ENCODE results near the gene FKBP9.

- TF ChIP-seq TAF1 (IDR thresholded peaks at IDR 0.05; ENCODE audit: low read depth) (no peak), REST (IDR thresholded peaks at IDR 0.05; ENCODE audit: borderline replicate concordance) (no peak), POLR2AphosphoS5 (IDR thresholded peaks at IDR 0.05) (no peak), EZH2 (IDR thresholded peaks at IDR 0.05; ENCODE audit: borderline replicate concordance, insufficient read depth, low read length, poor library complexity, severe bottlenecking) (no peak), RAD21 (conservative IDR thresholded peaks at IDR 0.05) (no peak)
- TF ChIP-seq, protein P1, sequence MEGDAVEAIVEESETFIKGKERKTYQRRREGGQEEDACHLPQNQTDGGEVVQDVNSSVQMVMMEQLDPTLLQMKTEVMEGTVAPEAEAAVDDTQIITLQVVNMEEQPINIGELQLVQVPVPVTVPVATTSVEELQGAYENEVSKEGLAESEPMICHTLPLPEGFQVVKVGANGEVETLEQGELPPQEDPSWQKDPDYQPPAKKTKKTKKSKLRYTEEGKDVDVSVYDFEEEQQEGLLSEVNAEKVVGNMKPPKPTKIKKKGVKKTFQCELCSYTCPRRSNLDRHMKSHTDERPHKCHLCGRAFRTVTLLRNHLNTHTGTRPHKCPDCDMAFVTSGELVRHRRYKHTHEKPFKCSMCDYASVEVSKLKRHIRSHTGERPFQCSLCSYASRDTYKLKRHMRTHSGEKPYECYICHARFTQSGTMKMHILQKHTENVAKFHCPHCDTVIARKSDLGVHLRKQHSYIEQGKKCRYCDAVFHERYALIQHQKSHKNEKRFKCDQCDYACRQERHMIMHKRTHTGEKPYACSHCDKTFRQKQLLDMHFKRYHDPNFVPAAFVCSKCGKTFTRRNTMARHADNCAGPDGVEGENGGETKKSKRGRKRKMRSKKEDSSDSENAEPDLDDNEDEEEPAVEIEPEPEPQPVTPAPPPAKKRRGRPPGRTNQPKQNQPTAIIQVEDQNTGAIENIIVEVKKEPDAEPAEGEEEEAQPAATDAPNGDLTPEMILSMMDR (IDR thresholded peaks at IDR 0.05; ENCODE audit: poor library complexity, severe bottlenecking), result no peak
These were observed 9.7 kb upstream of the FKBP9 start for GRCh38 chr7:32947420-32947983.

All from neural cell (in vitro differentiated cells).